PC-3 (cell line): ENCODE results near the gene WDR89.

Experiments used
- EZH2 ChIP-seq: fragments of 300-600 bp; sonication (generic); IDR thresholded peaks from one replicate; pipeline ENCODE4 v1.6.1; 2017; ENCODE audit warnings: antibody characterized with exemption, mild to moderate bottlenecking, low read length; ENCODE audit not compliant: unreplicated experiment
- TF ChIP-seq, protein P1 (sequence below): fragments of 300-600 bp; sonication (generic); conservative IDR thresholded peaks from 2 replicates; pipeline ENCODE4 v1.5.1; 2017; ENCODE audit warnings: antibody characterized with exemption, low read depth, mild to moderate bottlenecking, low read length

DNA sequence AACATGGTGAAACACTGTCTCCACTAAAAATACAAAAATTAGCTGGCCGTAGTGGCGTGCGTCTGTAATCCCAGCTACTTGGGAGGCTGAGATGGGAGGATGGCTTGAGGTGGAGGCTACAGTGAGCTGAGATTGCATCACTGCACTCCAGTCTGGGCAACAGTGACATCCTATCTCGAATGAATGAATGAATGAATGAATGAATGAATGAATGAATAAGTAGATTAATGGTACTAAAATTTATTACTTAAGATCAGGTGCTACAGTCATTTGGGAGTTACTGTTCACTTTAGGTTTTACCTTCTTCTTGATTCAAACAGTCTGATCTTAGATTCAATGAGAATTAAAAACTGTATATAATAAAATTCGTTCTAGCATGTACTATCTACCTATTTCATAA lies 31.6 kb upstream of the WDR89 start:
- TF ChIP-seq, protein P1, sequence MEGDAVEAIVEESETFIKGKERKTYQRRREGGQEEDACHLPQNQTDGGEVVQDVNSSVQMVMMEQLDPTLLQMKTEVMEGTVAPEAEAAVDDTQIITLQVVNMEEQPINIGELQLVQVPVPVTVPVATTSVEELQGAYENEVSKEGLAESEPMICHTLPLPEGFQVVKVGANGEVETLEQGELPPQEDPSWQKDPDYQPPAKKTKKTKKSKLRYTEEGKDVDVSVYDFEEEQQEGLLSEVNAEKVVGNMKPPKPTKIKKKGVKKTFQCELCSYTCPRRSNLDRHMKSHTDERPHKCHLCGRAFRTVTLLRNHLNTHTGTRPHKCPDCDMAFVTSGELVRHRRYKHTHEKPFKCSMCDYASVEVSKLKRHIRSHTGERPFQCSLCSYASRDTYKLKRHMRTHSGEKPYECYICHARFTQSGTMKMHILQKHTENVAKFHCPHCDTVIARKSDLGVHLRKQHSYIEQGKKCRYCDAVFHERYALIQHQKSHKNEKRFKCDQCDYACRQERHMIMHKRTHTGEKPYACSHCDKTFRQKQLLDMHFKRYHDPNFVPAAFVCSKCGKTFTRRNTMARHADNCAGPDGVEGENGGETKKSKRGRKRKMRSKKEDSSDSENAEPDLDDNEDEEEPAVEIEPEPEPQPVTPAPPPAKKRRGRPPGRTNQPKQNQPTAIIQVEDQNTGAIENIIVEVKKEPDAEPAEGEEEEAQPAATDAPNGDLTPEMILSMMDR = no peak
- TF ChIP-seq EZH2 = no peak
